Endometrial microvascular endothelial cells (primary cell): ENCODE results near the gene TTC23L. TPM values are rescaled to one million over a fixed set of nuclear protein-coding genes. Genes with fewer than 3 reads are reported as not detected.
"Not testable (repeated sequence)": the region's sequence is repeated elsewhere in the genome, so short reads cannot be mapped to it uniquely, and the experiment has no call there.

Experiments used
- in situ Hi-C: cut with HindIII; loops from 2 replicates; pipeline ENCODE4 v1.10.0; 2017; ENCODE audit warnings: low sequenced_read_pairs, low pct_unique_long_range_greater_than_20kb; ENCODE audit errors: inconsistent ontology term
- total RNA-seq: library from RNA; depleted of rRNA; stranded (reverse); fragments of >200 nt; gene quantifications from one replicate; pipeline ENCODE4 v1.2.3, GENCODE V29; 2015; ENCODE audit errors: inconsistent ontology term

Gene TTC23L
- total RNA-seq, 1 donor from 2014 or later, result not detected

DNA sequence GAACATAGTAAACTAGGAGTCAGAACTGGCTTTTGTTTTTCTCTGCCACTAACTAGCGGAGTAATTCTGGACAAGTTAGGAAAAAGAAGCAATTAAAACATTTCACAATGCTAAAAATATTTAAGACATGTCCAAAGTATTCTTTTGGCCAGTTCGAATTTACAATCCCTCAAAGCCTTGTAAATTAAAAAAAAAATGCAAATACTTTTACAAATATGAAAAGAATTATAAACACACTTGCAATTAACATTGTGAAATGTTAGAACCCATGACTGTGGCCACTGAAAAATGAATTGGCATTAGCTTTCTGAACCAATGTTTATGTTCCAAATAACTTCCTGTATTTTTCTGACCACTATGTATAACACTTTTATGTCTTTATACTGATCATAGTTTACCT lies 74.1 kb downstream of the TTC23L start:
- in situ Hi-C loops, result no loop called here

DNA sequence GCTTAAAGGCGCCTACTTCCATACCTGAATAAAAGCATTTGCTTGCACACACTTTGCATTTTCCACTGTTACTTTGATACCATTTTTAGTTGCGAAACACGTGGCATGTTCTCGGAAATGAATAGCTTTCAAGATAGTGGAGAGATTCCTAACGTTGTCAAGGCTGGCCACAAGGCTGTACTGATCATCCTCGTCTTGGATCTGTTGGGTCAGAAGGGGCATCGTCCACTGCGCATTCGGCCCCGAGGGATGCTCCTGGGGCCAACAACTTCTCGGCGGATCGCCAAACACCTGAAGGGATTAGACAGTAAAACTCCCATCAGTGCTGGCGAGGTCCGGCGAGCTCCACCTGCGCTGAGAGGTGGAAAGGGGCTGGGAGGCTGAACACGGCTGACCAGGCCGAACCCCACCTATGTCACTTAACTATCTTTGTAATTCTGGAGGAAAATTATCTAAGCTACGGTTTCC lies 75.7 kb downstream of the TTC23L start:
- in situ Hi-C loops, result no loop called here

DNA sequence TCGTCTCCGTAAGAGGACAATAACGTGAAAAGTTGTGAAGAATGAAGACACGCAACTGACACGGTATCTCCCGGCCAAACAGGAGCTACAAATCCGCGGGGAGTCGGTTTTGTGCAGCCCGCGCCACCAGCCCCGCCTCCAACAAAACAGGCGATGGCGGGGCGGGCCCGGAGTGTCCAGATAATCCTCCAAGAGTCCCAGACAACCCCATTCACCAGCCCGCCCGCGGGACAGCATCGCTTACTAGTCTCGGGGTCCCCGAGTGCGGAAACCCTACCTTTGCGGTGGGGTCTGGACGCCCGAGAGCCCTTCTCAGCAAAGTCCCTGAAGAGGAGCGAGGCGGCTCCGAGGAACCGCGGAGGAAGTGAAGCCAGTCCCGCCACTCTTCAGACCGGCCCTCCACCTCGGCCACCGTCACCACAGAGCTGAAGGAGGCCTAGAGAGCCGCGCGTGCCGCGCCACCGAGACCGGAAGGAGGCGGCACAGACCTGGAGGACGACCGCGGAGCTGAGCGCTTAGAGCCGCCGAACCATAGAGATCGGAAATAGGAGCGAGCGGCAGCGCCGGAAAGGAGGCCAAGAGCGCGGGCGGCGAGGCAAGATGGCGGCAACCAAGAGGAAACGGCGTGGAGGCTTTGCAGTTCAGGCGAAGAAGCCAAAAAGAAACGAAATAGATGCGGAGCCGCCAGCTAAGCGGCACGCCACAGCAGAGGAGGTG lies 76.3 kb downstream of the TTC23L start, which contains the start of the genes BRIX1 and RAD1:
BRIX1 (plus strand) TSS at position 573 of the 717 bp plus-strand sequence; CDS start at position 601, 28 bp downstream.
RAD1 (minus strand) TSS at position 366 of the 717 bp plus-strand sequence. CDS start 612 bp downstream, outside the sequence.
- in situ Hi-C loops, result no loop called here

DNA sequence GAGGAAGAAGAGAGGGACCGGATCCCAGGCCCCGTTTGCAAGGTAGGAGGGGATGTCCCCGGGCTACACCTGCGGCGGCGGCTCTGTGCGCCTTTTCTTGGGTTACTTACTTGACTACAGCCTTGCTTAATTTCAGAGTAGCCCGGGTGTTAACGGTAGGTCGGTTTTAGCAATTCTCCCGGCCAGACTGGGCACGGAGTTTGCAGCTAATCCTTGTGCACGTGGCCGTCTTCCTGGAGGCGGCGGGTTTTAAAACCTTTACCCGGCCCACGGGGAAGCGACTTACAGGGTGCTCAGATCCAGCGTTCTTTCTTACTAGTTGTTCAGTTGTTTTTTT lies 76.9 kb downstream of the TTC23L start:
- in situ Hi-C loops, result no loop called here

DNA sequence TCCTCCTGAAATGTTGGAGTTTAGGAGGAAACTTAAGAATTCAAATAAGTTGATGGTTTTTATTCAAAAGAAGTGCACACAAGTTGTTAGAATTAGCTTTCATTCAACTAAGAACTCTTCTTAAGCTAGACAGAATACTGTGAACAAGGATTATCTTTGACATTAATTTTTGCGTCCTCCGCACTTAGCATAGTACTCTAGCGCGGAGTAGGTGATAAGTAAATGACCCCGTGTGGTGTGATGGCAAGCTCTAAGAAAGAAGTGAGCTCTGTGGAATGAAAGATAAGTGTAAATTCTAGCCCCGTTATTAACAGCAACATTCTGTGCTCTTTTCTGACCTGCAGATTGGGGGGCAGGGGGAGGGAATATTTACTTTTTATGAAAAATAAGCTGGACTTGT lies 77.6 kb downstream of the TTC23L start:
- in situ Hi-C loops, result no loop called here

DNA sequence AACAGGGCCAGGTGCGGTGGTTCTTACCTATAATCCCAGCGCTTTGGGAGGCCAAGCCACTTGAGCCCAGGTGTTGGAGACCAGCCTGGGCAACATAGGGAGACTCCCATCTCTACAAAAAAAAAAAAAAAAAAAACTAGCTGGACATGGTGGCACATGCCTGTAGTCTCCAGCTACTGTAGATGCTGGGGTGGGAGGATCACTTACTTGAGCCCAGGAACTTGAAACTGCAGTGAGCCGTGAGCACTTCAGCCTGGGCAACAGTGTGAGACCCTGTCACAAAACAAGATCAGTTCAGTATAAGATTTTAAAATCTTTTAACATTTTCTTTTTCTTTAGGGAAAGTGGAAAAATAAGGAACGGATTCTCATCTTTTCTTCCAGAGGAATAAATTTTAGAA lies 79.1 kb downstream of the TTC23L start:
- in situ Hi-C loops, result no loop called here

DNA sequence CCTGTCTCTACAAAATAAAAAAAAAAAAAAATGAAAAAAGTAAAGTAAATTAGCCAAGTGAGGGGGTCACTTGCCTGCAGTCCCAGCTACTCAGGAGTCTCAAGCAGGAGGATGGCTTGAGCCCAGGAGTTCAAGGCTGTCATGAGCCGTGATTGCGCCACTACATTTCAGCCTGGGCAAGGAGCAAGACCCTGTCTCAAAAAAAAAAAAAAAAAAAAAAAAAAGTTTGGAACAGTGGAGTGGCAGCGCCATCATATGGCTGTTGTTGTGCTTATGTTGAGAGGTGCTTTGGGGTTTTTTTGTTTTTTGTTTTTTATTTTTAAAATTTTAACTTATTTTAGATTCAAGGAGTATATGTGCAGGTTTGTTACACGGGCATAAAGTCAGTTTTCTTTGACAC lies 80.1 kb downstream of the TTC23L start:
- in situ Hi-C loops, result no loop called here

DNA sequence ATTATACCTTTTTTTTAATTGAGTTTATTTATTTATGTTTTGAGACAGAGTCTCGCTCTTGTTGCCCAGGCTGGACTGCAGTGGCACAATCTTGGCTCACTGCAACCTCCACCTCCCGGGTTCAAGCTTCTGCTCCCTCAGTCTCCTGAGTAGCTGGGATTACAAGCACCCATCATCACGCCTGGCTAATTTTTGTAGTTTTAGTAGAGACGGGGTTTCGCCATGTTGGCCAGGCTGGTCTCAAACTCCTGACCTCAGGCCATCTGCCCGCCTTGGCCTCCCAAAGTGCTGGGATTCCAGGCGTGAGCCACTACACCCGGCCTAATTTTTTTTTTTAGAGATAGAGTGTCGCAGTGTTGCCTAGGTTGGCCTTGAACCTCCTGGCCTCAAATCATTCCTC lies 84.3 kb downstream of the TTC23L start:
- in situ Hi-C loops, result not testable (repeated sequence)

DNA sequence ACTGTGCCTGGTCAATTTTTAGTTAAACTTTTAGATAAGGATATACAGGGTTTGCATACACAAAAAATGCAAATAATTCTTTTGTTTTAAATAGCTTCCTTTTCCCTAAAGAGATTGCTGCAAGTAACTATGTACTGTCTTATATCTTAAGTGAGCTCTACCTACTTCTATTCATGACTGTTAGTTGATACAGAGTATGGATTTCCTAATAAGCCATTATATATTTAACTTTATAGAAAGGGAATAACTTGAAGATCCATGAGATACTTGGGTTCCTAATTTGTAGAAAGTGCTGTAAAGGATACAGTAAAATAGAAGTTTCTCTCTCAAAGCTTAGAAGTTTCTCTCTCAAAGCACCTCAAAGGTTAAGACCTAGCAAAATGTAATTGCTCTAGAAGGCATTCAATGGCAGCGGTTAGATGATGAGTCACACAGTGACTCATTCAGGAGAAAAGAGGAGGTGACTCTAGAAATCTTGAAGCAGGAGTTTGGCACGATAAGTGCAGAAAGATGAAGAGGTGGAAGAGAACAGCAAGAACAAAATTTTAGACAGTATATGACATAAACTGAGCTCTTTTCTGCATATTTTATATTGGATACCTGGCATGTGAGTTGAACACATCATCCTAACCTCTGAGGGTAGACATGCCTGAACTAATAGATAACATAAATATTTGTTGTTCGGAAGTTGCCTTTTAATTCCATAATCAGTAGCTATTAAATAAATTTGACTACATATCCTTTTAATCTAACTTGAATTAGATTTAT lies 84.9 kb downstream of the TTC23L start:
- in situ Hi-C loops, result no loop called here

DNA sequence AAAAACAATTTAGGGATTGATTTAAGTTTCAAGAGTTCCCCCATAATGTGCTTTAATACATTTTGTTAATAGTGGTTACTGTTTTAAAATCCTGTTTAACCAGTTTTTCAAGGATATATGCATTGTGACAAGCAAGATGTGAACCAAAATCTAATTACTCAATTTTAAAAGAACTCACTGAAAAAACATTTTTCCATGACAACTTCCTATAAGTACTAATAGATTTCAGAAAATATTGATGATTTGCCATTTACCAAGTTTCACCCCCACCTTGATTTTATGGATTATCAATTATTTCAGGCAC lies 85.5 kb downstream of the TTC23L start:
- in situ Hi-C loops, result no loop called here

DNA sequence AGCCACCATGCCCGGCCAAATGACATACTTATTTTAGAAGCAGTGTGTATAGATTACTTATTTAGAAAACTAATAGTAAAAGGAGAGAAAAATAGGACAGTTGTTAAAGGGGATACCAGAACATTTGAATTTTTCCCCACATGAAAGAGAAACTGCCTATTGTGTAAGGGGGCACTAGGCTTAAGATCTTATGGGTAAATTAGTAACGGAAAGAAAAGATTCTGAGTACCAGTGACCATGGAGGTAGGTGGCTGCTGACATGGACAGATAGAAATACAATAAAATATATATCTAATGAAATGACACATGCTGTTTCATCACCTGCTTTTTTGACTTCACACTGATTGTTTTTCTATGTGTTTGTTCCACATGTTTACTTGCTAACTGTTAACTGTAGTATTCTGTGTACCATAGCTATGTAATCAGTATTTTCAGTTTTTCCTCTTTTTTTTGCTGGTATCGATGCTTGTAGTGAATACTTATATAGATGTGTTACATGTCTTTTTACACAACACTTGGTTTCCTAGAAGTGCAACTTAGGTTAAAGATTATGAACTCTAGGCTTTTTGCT lies 87.4 kb downstream of the TTC23L start:
- in situ Hi-C loops, result no loop called here

DNA sequence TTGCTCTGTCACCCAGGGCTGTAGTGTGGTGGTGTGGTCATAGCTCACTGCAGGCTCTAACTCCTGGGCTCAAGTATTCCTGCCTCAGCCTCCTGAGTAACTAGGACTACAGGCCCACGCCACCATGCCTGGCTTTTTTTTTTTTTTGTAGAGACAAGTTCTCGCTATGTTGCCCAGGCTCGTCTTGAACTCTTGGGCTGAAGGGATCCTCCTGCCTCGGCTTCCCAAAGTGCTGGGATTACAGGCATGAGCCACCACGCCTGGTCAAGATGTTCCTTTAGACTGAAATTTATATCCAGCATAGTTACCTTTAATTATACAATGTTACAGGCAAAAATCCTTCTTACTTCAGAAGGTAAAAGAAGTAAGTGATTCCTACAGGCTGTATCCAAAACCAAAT lies 88.8 kb downstream of the TTC23L start:
- in situ Hi-C loops, result no loop called here

DNA sequence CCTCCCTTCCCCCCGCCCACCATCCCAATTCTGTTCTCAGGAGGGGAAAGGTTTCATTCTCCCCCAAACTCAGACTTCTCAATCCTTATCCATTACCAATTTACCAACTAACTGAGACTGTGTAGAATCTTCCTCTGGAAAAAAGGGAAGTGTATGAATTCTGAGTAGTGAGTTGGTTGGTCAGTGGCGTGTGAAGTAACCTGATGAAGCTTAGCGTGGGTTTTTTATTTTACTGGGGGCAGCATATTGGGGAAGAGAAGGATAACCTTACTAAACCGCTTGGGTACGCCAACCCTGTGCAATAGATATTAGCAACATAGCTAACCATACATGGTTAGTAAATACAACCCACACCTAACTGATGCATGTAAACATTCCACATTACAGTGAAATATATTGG lies 89.3 kb downstream of the TTC23L start:
- in situ Hi-C loops, result no loop called here

DNA sequence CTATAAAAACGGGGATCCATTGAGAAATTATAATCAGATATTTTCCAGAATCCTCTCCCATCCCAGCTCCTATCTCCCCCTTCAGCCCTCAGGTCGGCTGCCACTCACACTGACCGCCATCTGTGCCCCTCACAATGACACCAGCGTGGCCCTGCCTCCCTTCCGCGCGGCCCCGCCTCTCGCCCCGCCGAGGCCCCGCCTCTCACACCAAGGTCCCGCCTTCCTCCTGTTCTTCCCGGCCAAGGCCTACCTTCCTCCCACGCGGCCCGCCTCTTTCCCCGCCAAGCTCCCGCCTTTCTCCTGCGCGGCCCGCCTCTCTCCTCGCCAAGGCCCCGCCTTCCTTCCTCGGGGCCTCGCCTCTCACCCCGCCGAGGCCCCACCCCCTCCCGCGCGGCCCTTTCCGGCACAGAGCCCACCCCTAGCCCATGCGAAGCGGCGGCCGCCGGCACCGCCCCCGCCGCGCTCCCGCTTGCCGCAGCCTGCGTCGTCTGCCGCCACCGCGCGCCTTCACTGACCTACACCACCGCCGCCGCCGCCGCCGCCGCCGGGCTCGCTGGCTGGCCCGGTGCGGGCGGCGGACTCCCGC lies 90.3 kb downstream of the TTC23L start, which contains the start of gene DNAJC21:
DNAJC21 (plus strand) TSS at position 426 of the 586 bp plus-strand sequence. CDS start 261 bp downstream, outside the sequence.
- in situ Hi-C loops, result no loop called here

DNA sequence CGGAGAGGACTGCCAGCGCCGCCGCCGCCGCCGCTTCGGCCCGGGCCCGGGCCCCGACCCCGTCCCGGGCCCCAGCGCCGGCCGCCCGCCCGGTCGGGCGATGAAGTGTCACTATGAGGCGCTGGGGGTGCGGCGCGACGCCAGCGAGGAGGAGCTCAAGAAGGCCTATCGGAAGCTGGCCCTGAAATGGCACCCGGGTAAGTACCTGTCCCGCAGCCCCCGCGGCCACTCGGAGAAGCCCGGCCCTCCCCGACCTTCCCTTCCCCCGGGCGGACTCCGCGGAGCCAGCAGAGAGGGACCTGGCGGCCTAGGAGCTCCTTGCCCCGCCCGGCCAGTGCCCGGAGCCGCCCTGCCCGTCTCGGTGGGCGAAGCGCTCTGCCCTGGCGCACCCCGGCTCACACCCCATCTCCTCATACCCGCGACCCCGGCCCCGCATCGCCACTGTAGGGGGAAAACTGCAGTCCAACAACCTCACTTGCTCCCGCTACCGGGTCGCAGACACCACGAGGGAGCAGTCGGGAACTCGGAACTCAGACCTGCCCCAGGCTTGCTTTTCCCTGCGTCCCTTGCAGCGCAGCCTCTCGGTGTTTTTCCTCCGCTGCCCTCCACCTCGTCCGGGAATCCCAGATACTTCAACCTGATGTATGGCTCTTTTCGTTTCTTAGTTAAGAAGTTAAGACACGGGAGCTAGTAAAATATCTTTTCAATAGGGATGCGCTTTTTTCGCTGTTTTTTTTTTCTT lies 90.9 kb downstream of the TTC23L start:
- in situ Hi-C loops, result no loop called here

DNA sequence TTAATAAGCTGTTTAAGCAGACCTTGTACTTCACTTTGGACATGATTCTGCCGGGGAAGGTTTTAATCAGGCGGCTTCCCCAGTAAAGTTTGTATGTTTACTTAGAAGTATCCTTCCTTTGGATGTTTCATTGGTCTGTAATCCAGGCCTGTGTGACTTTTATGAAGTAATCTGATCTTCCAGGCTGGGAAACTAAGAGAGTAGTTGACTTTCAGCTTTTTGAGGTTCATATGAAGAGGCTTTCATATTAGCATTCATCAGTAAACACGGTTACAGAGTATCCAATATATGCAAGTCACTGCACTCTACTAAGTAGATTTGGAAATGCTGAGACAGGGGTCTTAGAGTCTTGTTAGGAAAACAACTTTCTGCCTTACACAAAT lies 91.5 kb downstream of the TTC23L start:
- in situ Hi-C loops, result no loop called here

DNA sequence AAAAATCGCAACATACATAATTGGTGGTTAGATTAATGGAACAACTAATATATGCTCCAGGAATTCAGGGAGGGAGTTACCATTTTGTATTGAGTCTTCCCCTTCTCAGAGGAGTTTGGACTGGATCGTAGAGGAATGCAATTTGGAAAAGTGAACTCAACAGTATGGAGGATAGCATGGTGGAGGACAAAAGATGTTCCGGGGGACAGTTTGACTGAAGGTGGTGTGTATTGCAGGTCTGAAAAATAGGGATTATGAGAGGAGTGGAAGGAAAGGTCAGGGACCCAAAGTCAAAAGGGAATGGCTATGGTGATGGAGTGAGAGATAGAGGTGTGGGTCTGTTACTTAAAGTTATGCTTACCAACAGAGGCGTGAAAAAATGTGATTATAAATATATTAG lies 91.9 kb downstream of the TTC23L start:
- in situ Hi-C loops, result no loop called here

DNA sequence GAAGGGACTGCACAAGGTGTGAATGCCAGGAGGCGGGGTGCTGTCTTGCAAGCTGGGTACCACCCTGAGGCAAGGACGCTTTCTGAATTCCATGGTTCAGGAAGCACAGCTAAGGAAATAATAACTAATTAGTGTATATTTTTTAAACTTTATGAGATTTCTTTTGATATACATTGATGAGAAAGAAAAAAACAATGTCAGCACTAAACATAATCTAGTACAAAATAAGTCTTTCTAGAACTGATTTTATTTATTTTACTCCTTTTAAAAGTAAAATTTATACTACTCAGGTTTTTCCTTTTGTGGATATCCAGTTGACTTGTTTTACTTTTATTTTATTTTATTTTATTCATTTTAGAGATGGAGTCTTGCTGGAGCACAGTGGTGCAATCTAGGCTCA lies 94.0 kb downstream of the TTC23L start:
- in situ Hi-C loops, result no loop called here

DNA sequence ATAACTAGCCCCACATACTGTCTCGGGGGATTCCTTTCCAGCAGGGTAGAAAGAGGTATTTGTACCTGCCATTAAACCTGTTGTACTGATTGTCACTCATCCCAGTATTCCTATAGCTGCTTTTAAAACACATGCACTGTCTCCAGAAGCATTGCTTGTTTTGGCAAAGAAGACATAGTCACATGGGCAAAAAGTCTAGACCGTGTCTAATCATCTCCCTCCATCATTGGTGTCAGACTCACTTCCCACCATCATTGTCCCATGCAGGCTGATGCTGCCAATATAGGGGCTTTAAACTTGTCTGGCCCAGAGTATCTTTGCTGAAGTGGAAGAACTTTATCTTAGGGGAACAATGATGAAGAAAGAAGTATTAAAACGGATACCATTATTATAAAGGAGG lies 103.0 kb downstream of the TTC23L start:
- in situ Hi-C loops, result no loop called here
